Kidney (tissue), 14 donors: ENCODE measurements around the gene SEMA6B. TPM values are rescaled to one million over a fixed set of nuclear protein-coding genes. Genes with fewer than 3 reads are reported as not detected.

Source experiments
- DNase-seq, 5 donors: peaks; one replicate each; pipeline ENCODE4 v3.0.0-alpha.2; 2013 to 2020
- FAIRE-seq: peaks from 2 replicates; lab custom pipeline; 2012; peaks lifted over from hg19 to GRCh38; lab: Jason Lieb, UNC
- H3K27ac ChIP-seq, 2 donors: one replicate each; pipeline ENCODE4 v1.7.0; 2013; ENCODE audit warnings: low read depth in 2 of 2, low read length in 2 of 2, inconsistent platforms in 1 of 2
- H3K27me3 ChIP-seq: one replicate; pipeline ENCODE4 v1.7.1; 2013; ENCODE audit warnings: low read length, inconsistent platforms; ENCODE audit not compliant: control insufficient read depth, insufficient read depth
- H3K36me3 ChIP-seq, 3 donors: one replicate each; pipeline versions ENCODE4 v1.7.0 to v1.7.1; 2013; ENCODE audit warnings: low read length in 3 of 3, control low read depth in 1 of 3, inconsistent platforms in 1 of 3; ENCODE audit not compliant: insufficient read depth in 3 of 3, control insufficient read depth in 2 of 3
- H3K4me1 ChIP-seq, 3 donors: one replicate each; pipeline versions ENCODE4 v1.7.0 to v1.7.1; 2013; ENCODE audit warnings: low read length in 3 of 3, inconsistent platforms in 1 of 3, low read depth in 1 of 3; ENCODE audit not compliant: control insufficient read depth in 2 of 3, insufficient read depth in 2 of 3
- H3K4me3 ChIP-seq, 3 donors: one replicate each; pipeline versions ENCODE4 v1.7.0 to v1.8.1; 2013; ENCODE audit warnings: low read length in 3 of 3, control low read depth in 1 of 3, inconsistent platforms in 1 of 3
- H3K9ac ChIP-seq, 3 donors: one replicate each; pipeline versions ENCODE4 v1.7.0 to v1.7.1; 2013; ENCODE audit warnings: low read length in 3 of 3, control low read depth in 1 of 3, inconsistent platforms in 1 of 3
- H3K9me3 ChIP-seq, 3 donors: one replicate each; pipeline versions ENCODE4 v1.7.0 to v1.7.1; 2013; ENCODE audit warnings: low read length in 3 of 3, control low read depth in 1 of 3, inconsistent platforms in 1 of 3; ENCODE audit not compliant: control insufficient read depth in 2 of 3, insufficient read depth in 1 of 3
- CTCF ChIP-seq: IDR thresholded peaks from 3 replicates; pipeline ENCODE4 v1.5.1; 2012; ENCODE audit warnings: mild to moderate bottlenecking, moderate library complexity, borderline replicate concordance; ENCODE audit not compliant: insufficient read depth; ENCODE audit errors: extremely low read depth
- intact Hi-C: fragments of 100-400 bp; cut with DNase I; formaldehyde crosslinking; loops from one replicate; pipeline ENCODE4 v1.11.1; 2022
- polyA plus RNA-seq: library from polyadenylated mRNA; stranded (reverse); fragments of 350-450 nt; fragmentation: Illumina TruSeq; extraction: RNeasy Lipid Tissue Mini Kit (QIAGEN cat#74804); gene quantifications from one replicate; pipeline ENCODE4 v1.2.3, GENCODE V29; 2014; ENCODE audit warnings: low read depth, low replicate concordance; ENCODE audit not compliant: insufficient read depth
- total RNA-seq: library from RNA; stranded (reverse); fragmentation: NEBNext Ultra II Directional; extraction: Animal tissue kit (Norgen Biotek cat#: 25700); gene quantifications from one replicate; pipeline ENCODE4 v1.2.1, GENCODE V29; 2021
- donor health status: control.
- donor health status: control.
- donor health status: control.
- donor health status: control.
- donor health status: control.
- donor health status: DM: yes; HTN: yes; CAD: no.
- donor health status: Normal renal cell carcinoma (clear cell type).

The SEMA6B gene
- total and polyA plus RNA-seq, 2 donors from 2014 or later, result 2.6 to 17.7 TPM

- H3K27me3 ChIP-seq, result no peaks in the 10 kb centered on the region
- H3K9ac ChIP-seq, result no peak overlapping the region
- H3K9me3 ChIP-seq, result no peaks in the 10 kb centered on the region
- DNase-seq (no peak), FAIRE-seq (no peak)
- H3K4me3 ChIP-seq, result no peak overlapping the region
- no peak for TF ChIP-seq CTCF
- peaks cover 0 to 5% (median 0%) of the 10 kb centered on the region in 3 donors for H3K4me1 ChIP-seq
- H3K36me3 ChIP-seq, result no peaks in the 10 kb centered on the region
- intact Hi-C loops, result no loop called here
- no peak overlapping the region for H3K27ac ChIP-seq
Observed at GRCh38 chr19:4604912-4605311, 45.4 kb upstream of the SEMA6B start.

GRCh38 chr19:4602915-4603314 is 43.4 kb upstream of the SEMA6B start:
- no peak for TF ChIP-seq CTCF
- peaks cover 0 to 5% (median 0%) of the 10 kb centered on the region in 3 donors for H3K4me1 ChIP-seq
- peaks cover 2% of the 10 kb centered on the region for H3K27me3 ChIP-seq
- no peaks in the 10 kb centered on the region for H3K36me3 ChIP-seq
- no peak overlapping the region for H3K4me3 ChIP-seq
- H3K27ac ChIP-seq, result no peak overlapping the region
- no peak overlapping the region for H3K9ac ChIP-seq
- intact Hi-C loops, result no loop called here
- H3K9me3 ChIP-seq, result no peaks in the 10 kb centered on the region
- DNase-seq (no peak), FAIRE-seq (no peak)

GRCh38 chr19:4602173-4602788 is 42.8 kb upstream of the SEMA6B start:
- DNase-seq (no peak), FAIRE-seq (no peak)
- intact Hi-C loops, result no loop called here
- no peak overlapping the region for H3K4me3 ChIP-seq
- H3K27ac ChIP-seq, result no peak overlapping the region
- no peaks in the 10 kb centered on the region for H3K36me3 ChIP-seq
- TF ChIP-seq CTCF, result no peak
- H3K9me3 ChIP-seq, result no peaks in the 10 kb centered on the region
- peaks cover 0 to 5% (median 0%) of the 10 kb centered on the region in 3 donors for H3K4me1 ChIP-seq
- H3K9ac ChIP-seq, result no peak overlapping the region
- H3K27me3 ChIP-seq, result peaks cover 2% of the 10 kb centered on the region

GRCh38 chr19:4600893-4601292 is 41.4 kb upstream of the SEMA6B start:
- Histone ChIP-seq H3K9ac (no peak overlapping the region), H3K36me3 (no peaks in the 10 kb centered on the region), H3K4me3 (no peak overlapping the region), H3K27me3 (peaks cover 4% of the 10 kb centered on the region), H3K9me3 (no peaks in the 10 kb centered on the region), H3K4me1 (no peaks in the 10 kb centered on the region), H3K27ac (no peak overlapping the region)
- no peak for TF ChIP-seq CTCF
- DNase-seq, result no peak
- intact Hi-C loops, result no loop called here
- no peak for FAIRE-seq
